ENCODE data around the gene CMYA5.
"Not testable (repeated sequence)": the region's sequence is repeated elsewhere in the genome, so short reads cannot be mapped to it uniquely, and the experiment has no call there.

The CMYA5 gene

GRCh38 chr5:79689541-79690466 is at the start of gene CMYA5:
Gene CMYA5 (plus strand): TSS chr5:79689836. CDS start chr5:79689908, 72 bp downstream.
- no peak for DNase-seq (ENCODE audit: low read depth in 2 of 2, low spot score in 1 of 2)

DNA sequence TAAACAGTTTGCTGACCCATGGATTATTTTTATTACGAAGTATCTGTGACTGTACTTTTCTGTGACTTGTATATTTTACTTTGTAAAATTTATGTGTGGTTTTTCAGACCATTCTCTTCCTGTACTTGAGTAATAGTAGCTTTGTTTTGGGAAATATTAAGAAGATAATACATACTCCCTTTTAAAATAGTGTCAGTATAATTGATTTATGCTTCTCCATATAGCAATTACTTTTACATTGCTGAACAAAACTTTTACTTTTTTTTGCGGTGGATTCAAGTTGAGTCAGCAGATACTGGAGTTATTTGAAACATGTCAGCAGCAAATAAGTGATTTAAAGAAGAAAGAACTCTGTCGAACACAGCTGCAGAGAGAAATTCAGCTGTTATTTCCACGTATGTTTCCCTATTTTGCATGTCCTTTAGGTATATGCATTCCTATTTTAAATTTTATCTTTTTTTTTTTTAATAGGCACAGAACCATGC is 49.0 kb upstream of the CMYA5 start:
- no peak for DNase-seq (ENCODE audit: low read depth in 2 of 2, low spot score in 1 of 2)

DNA sequence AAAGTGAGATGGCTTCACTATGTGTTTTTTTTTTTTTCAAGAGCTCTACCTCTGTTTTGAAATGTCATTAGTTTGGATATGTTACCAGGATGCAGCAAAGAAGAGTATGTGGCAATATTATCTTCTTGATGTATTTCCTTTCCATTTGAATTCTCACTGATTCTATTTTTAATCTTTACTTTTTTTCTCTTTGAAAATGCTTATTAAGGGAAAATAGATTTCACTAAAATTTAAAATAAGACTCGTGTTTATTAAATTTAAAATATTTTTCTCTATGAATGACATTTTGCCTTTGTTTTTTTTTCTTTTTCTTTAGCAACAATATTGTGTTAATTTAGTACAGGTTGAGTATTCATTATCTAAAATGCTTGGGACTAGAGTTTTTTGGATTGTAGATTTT is 48.2 kb upstream of the CMYA5 start:
- no peak for DNase-seq (ENCODE audit: low read depth in 2 of 2, low spot score in 1 of 2)

GRCh38 chr5:79642210-79642609 is 47.4 kb upstream of the CMYA5 start:
- DNase-seq (ENCODE audit: low read depth in 2 of 2, low spot score in 1 of 2) = no peak

GRCh38 chr5:79653843-79654242 is 35.8 kb upstream of the CMYA5 start:
- DNase-seq (ENCODE audit: low read depth in 2 of 2, low spot score in 1 of 2) = no peak

- DNase-seq (ENCODE audit: low read depth in 2 of 2, low spot score in 1 of 2) = no peak
Observed at GRCh38 chr5:79663212-79663611, 26.4 kb upstream of the CMYA5 start.

DNA sequence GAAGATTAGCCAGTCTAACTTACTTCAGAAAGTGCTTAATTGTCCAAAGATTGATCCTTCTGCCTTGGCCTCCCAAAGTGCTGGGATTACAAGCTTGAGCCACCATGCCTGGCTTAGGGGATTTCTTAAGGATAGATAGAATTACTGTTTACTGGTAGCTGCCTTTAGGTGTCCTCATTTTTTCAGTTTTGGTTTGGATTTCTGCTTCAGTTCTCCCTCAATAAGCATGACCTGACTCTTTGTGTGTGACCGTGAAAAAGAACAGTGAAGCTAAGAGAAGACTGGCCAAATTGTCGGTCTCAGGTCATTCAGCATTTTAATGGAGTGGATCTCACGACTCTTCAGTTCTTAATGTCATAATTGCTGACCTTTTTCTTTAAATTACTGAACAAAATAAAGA is 22.9 kb upstream of the CMYA5 start:
- DNase-seq (ENCODE audit: low read depth in 2 of 2, low spot score in 1 of 2) = no peak

- no peak for DNase-seq (ENCODE audit: low read depth in 2 of 2, low spot score in 1 of 2)
Observed at GRCh38 chr5:79672392-79672791, 17.2 kb upstream of the CMYA5 start.

GRCh38 chr5:79676354-79676753 is 13.3 kb upstream of the CMYA5 start:
- DNase-seq (ENCODE audit: low read depth in 2 of 2, low spot score in 1 of 2) = not testable (repeated sequence)

DNA sequence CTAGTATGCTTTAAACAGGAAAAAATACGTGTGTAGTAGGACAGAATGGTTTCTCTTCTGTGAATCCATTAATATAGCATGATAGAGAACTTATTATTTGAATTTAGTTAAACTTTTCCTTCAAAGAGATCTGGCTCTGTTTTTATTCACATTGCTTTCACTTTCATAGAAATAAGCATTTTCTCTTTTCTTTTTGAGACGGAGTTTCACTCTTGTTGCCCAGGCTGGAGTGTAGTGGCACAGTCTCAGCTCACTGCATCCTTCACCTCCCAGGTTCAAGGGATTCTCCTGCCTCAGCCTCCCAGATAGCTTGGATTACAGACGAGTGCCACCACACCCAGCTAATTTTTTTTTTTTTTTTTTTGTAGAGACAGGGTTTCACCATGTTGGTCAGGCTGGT is 7.5 kb upstream of the CMYA5 start:
- not testable (repeated sequence) for DNase-seq (ENCODE audit: low read depth in 2 of 2, low spot score in 1 of 2)

GRCh38 chr5:79684782-79685181 is 4.9 kb upstream of the CMYA5 start:
- no peak for DNase-seq (ENCODE audit: low read depth in 2 of 2, low spot score in 1 of 2)

DNA sequence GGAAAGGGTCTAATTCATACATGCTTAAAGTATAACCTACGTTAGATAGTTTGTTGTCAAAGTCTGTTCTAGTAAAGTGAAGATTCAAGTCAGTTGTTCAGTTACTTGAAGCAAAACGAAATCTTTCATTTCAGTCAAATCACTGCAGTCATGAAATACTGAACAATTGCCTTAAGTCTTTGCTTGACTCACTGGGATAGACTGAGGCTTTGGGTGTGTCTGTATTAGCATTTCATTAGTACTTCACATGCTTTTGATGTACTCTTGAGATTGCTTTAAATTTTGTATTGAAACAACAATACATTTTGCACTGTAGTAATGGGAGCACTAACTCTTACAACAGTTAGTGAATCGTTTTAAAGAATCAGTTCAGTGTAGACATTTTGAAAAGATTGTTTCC is 4.0 kb upstream of the CMYA5 start:
- DNase-seq (ENCODE audit: low read depth in 2 of 2, low spot score in 1 of 2) = no peak

- DNase-seq (ENCODE audit: low read depth in 2 of 2, low spot score in 1 of 2) = no peak
Observed at GRCh38 chr5:79686799-79687198, 2.8 kb upstream of the CMYA5 start.

DNA sequence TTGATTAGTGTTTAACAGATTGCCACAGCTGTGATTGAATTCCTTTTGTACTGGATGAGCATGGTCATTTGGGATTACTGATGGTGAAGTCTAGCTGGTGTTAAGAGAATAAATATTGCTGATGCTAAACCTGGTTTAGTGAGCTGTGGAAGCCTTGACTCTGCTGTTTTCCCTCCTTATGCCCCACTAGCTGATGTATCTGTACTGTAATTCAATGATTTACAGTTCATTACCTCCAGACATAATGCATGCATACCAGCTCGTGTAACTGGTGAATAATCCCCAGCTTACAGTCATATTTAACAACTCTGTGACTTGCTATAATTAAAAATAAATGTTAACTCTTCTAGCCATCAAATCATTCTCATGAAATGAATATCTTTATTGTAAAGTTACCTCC is 1.7 kb upstream of the CMYA5 start:
- no peak for DNase-seq (ENCODE audit: low read depth in 2 of 2, low spot score in 1 of 2)

GRCh38 chr5:79691007-79691406 is 1.4 kb downstream of the CMYA5 start:
- DNase-seq (ENCODE audit: low read depth in 2 of 2, low spot score in 1 of 2) = no peak

DNA sequence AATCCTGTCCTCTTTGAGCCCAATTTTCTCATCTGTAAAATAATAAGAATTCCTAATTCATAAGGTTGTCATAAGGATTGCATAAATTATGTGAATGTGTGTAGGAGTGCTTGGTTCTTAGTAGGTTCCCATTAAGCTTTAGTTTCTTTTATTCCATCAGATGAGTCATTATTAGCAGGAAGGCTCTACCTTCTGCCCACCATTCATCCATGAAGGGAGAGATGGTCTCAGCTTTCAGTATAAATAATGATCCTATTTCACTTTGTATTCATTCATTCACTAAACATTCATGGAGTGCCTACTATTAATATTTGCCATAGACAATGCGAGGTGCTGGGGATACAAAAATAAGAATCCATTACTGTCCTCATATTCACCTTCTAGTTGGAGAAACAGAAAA is 3.0 kb downstream of the CMYA5 start:
- DNase-seq (ENCODE audit: low read depth in 2 of 2, low spot score in 1 of 2) = no peak

- no peak for DNase-seq (ENCODE audit: low read depth in 2 of 2, low spot score in 1 of 2)
Observed at GRCh38 chr5:79694183-79694582, 4.5 kb downstream of the CMYA5 start.

DNA sequence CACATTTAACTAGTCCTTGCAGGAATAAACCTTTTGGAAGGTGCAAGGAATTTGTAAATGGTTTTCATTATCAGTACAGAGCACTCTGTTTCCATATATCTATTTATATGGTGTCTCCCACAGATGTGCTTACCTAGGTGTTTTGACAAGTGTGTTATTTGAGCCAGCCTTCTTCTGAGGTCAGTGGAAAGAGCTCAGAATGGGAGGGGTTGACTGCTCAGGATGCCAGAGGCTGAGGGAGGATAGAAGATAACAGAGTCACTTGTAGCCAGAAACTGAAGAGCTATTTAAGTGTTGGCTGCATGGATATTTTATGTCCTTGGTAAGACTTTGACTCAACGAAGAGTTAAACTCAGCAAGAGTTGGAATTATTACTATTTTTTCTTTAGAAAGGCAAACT is 5.0 kb downstream of the CMYA5 start:
- DNase-seq (ENCODE audit: low read depth in 2 of 2, low spot score in 1 of 2) = no peak

GRCh38 chr5:79695526-79695925 is 5.9 kb downstream of the CMYA5 start:
- no peak for DNase-seq (ENCODE audit: low read depth in 2 of 2, low spot score in 1 of 2)

- no peak for DNase-seq (ENCODE audit: low read depth in 2 of 2, low spot score in 1 of 2)
Observed at GRCh38 chr5:79697222-79698170, 7.9 kb downstream of the CMYA5 start.

GRCh38 chr5:79699763-79700400 is 10.2 kb downstream of the CMYA5 start:
- no peak for DNase-seq (ENCODE audit: low read depth in 2 of 2, low spot score in 1 of 2)
